Breast epithelium (tissue), 3 donors: ENCODE data around the gene TSR1.

Experiments
- POLR2A ChIP-seq: fragments of 450-650 bp; IDR thresholded peaks from one replicate; pipeline ENCODE4 v1.6.1; 2016; ENCODE audit warnings: antibody characterized with exemption, mild to moderate bottlenecking, moderate library complexity
- POLR2AphosphoS5 ChIP-seq, 3 donors: sonication (generic); formaldehyde crosslinking; IDR thresholded peaks; one replicate each; pipeline ENCODE4 v1.6.1; 2017; ENCODE audit warnings: antibody characterized with exemption in 3 of 3
- TF ChIP-seq, protein P1 (sequence below), 3 donors: fragments of 450-650 bp; IDR thresholded peaks; one replicate each; pipeline ENCODE4 v1.5.1; 2016 to 2017; ENCODE audit warnings: antibody characterized with exemption in 3 of 3, mild to moderate bottlenecking in 3 of 3, moderate library complexity in 3 of 3

DNA sequence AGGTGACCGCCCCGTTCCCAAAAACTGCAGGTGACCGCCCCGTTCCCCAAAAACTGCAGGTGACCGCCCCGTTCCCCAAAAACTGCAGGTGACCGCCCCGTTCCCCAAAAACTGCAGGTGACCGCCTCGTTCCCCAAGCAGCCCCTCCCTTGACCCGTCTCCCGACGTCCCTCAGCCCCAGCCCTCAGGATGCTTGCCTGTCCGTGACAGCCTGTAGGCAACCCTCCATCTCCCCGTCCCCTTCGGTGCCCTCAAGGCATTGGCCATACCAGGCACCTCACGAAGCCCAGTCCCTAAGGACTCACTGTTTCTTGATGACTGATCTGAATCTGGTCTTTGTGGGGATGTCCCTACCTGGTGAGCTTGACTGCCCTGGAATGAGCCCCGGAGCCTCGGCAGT lies 26.2 kb upstream of the TSR1 start:
- TF ChIP-seq POLR2A (no peak), POLR2AphosphoS5 (IDR thresholded peaks at IDR 0.05) (no peak)
- TF ChIP-seq, protein P1, sequence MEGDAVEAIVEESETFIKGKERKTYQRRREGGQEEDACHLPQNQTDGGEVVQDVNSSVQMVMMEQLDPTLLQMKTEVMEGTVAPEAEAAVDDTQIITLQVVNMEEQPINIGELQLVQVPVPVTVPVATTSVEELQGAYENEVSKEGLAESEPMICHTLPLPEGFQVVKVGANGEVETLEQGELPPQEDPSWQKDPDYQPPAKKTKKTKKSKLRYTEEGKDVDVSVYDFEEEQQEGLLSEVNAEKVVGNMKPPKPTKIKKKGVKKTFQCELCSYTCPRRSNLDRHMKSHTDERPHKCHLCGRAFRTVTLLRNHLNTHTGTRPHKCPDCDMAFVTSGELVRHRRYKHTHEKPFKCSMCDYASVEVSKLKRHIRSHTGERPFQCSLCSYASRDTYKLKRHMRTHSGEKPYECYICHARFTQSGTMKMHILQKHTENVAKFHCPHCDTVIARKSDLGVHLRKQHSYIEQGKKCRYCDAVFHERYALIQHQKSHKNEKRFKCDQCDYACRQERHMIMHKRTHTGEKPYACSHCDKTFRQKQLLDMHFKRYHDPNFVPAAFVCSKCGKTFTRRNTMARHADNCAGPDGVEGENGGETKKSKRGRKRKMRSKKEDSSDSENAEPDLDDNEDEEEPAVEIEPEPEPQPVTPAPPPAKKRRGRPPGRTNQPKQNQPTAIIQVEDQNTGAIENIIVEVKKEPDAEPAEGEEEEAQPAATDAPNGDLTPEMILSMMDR (IDR thresholded peaks at IDR 0.05): no peak
